ENCODE data around the gene TAOK1. TPM values are rescaled to one million over a fixed set of nuclear protein-coding genes. Genes with fewer than 3 reads are reported as not detected.

The TAOK1 gene
- total and polyA plus RNA-seq, 2 experiments from 2014 or later, result 5.2 to 46.1 TPM

- Histone ChIP-seq H3K79me2 (peaks cover 29% of the 10 kb centered on the region), H3K9me3 (ENCODE audit: low read depth) (no peaks in the 10 kb centered on the region), H3K36me3 (replicated peaks; ENCODE audit: insufficient read depth, low read depth) (no peaks in the 10 kb centered on the region), H3K4me2 (peak overlapping the region; percentile 95), H4K20me1 (ENCODE audit: insufficient read depth, poor library complexity, severe bottlenecking) (no peaks in the 10 kb centered on the region), H3K27me3 (no peaks in the 10 kb centered on the region), H3K27ac (peak overlapping the region; percentile 90), H3K9me2 (replicated peaks; ENCODE audit: insufficient read depth) (no peaks in the 10 kb centered on the region), H3K4me3 (peak overlapping the region; percentile 80), H2AFZ (peak overlapping the region; percentile 80), H3K4me1 (ENCODE audit: insufficient read depth) (peaks cover 33% of the 10 kb centered on the region)
- peak; percentile 65 for DNase-seq (ENCODE audit: low spot score)
- TF ChIP-seq EZH2 (IDR thresholded peaks at IDR 0.05; ENCODE audit: borderline replicate concordance), result no peak
- no peak for TF ChIP-seq EZH2phosphoT487 (IDR thresholded peaks at IDR 0.05; ENCODE audit: low read depth, severe bottlenecking, unreplicated experiment)
- no peak for TF ChIP-seq CTCF (IDR thresholded peaks at IDR 0.05; ENCODE audit: poor library complexity)
- 0% methylated on average over 4 of the region's 27 CpGs for WGBS (ENCODE audit: low lambda C conversion rate, missing lambda C conversion rate)
These were observed 177.1 kb downstream of the TAOK1 start for GRCh38 chr17:29567304-29567553.

GRCh38 chr17:29567554-29568330, 177.6 kb downstream of the TAOK1 start:
- peak overlapping the region; percentile 80 for H3K4me3 ChIP-seq
- no peaks in the 10 kb centered on the region for H3K36me3 ChIP-seq (replicated peaks; ENCODE audit: insufficient read depth, low read depth)
- H3K9me3 ChIP-seq (ENCODE audit: low read depth), result no peaks in the 10 kb centered on the region
- H3K4me1 ChIP-seq (ENCODE audit: insufficient read depth), result peaks cover 38% of the 10 kb centered on the region
- H2AFZ ChIP-seq, result peak overlapping the region; percentile 80
- H3K79me2 ChIP-seq, result peaks cover 29% of the 10 kb centered on the region
- H3K4me2 ChIP-seq, result peak overlapping the region; percentile 95
- TF ChIP-seq CTCF (IDR thresholded peaks at IDR 0.05; ENCODE audit: poor library complexity) (peak; percentile 31), EZH2phosphoT487 (IDR thresholded peaks at IDR 0.05; ENCODE audit: low read depth, severe bottlenecking, unreplicated experiment) (no peak)
- H3K27me3 ChIP-seq, result no peaks in the 10 kb centered on the region
- H3K9me2 ChIP-seq (replicated peaks; ENCODE audit: insufficient read depth), result no peaks in the 10 kb centered on the region
- no peaks in the 10 kb centered on the region for H4K20me1 ChIP-seq (ENCODE audit: insufficient read depth, poor library complexity, severe bottlenecking)
- DNase-seq (ENCODE audit: low spot score), result peak; percentile 80
- 2% methylated on average over 62 of the region's 63 CpGs for WGBS (ENCODE audit: low lambda C conversion rate, missing lambda C conversion rate)
- peak overlapping the region; percentile 90 for H3K27ac ChIP-seq

GRCh38 chr17:29568331-29569244, 178.4 kb downstream of the TAOK1 start, which contains the start of gene TP53I13:
Gene TP53I13 (plus strand): TSS chr17:29568701. CDS start chr17:29568759, 58 bp downstream.
- H3K4me1 ChIP-seq (ENCODE audit: insufficient read depth), result peaks cover 38% of the 10 kb centered on the region
- H3K4me3 ChIP-seq, result peak within 1 kb of the TSS; percentile 90
- no peaks in the 10 kb centered on the region for H3K9me3 ChIP-seq (ENCODE audit: low read depth)
- H3K27ac ChIP-seq, result peak within 1 kb of the TSS; percentile 95
- no peaks in the 10 kb centered on the region for H3K9me2 ChIP-seq (replicated peaks; ENCODE audit: insufficient read depth)
- WGBS (ENCODE audit: low lambda C conversion rate, missing lambda C conversion rate), result 1% methylated on average over 49 of the region's 85 CpGs
- no peaks in the 10 kb centered on the region for H3K36me3 ChIP-seq (replicated peaks; ENCODE audit: insufficient read depth, low read depth)
- no peaks in the 10 kb centered on the region for H3K27me3 ChIP-seq
- TF ChIP-seq CTCF (IDR thresholded peaks at IDR 0.05; ENCODE audit: poor library complexity) (peak; percentile 1), EZH2 (IDR thresholded peaks at IDR 0.05; ENCODE audit: borderline replicate concordance) (no peak), EZH2phosphoT487 (IDR thresholded peaks at IDR 0.05; ENCODE audit: low read depth, severe bottlenecking, unreplicated experiment) (no peak)
- H3K79me2 ChIP-seq, result peaks cover 32% of the 10 kb centered on the region
- H4K20me1 ChIP-seq (ENCODE audit: insufficient read depth, poor library complexity, severe bottlenecking), result no peaks in the 10 kb centered on the region
- H2AFZ ChIP-seq, result peak within 1 kb of the TSS; percentile 89
- H3K4me2 ChIP-seq, result peak within 1 kb of the TSS; percentile 95
- DNase-seq (ENCODE audit: low spot score), result peak; percentile 94

Data from hepatocyte (in vitro differentiated cells).